WTC11 (cell line): ENCODE data around the gene PRELID1. TPM values are rescaled to one million over a fixed set of nuclear protein-coding genes. Genes with fewer than 3 reads are reported as not detected.

Experiments used
- ATAC-seq: fragments of 200-7000 bp; cut with Tn5 transposase; 2 replicates; pipeline ENCODE4 v1.10.0; 2021; ENCODE audit warnings: mild to moderate bottlenecking, moderate library complexity
- CTCF ChIA-PET: fragments of 300-600 bp; sonication (Branson Sonifier 250); formaldehyde crosslinking; loops from one replicate; lab custom pipeline; 2021; ENCODE audit warnings: antibody characterized with exemption; lab: Charles Lee
- POLR2A ChIA-PET: fragments of 350-600 bp; sonication (Branson Sonifier 250); formaldehyde crosslinking; loops from one replicate; lab custom pipeline; 2021; ENCODE audit warnings: antibody characterized with exemption; lab: Charles Lee
- DNase-seq: peaks from one replicate; pipeline ENCODE4 v3.0.0; 2021; ENCODE audit warnings: low spot score
- H3K27ac Mint-ChIP-seq: 2 replicates; pipeline ENCODE4 v1.8.0; 2021; ENCODE audit warnings: mixed read lengths
- H3K27me3 Mint-ChIP-seq: 2 replicates; pipeline ENCODE4 v1.8.0; 2021; ENCODE audit warnings: low read depth, mild to moderate bottlenecking, moderate library complexity, mixed read lengths
- H3K36me3 Mint-ChIP-seq: 2 replicates; pipeline ENCODE4 v1.8.0; 2021; ENCODE audit warnings: mixed read lengths
- H3K4me1 Mint-ChIP-seq: 2 replicates; pipeline ENCODE4 v1.8.0; 2022; ENCODE audit warnings: mixed read lengths
- H3K4me3 Mint-ChIP-seq: 2 replicates; pipeline ENCODE4 v1.8.0; 2021; ENCODE audit warnings: mild to moderate bottlenecking, moderate library complexity, mixed read lengths
- H3K9me3 Mint-ChIP-seq: 2 replicates; pipeline ENCODE4 v1.8.0; 2021; ENCODE audit warnings: mixed read lengths
- ATF2 ChIP-seq: sonication (generic); formaldehyde crosslinking; IDR thresholded peaks from 2 replicates; pipeline ENCODE4 v1.8.1; 2022; ENCODE audit warnings: low read depth, missing genetic modification reagents, borderline replicate concordance
- ATF6 ChIP-seq: sonication (generic); formaldehyde crosslinking; IDR thresholded peaks from 2 replicates; pipeline ENCODE4 v1.8.1; 2023; ENCODE audit warnings: mild to moderate bottlenecking, missing genetic modification reagents
- CBFB ChIP-seq: sonication (generic); formaldehyde crosslinking; IDR thresholded peaks from 2 replicates; pipeline ENCODE4 v1.8.1; 2022; ENCODE audit warnings: mild to moderate bottlenecking, low read depth, missing genetic modification reagents
- CREB1 ChIP-seq: sonication (generic); formaldehyde crosslinking; IDR thresholded peaks from 2 replicates; pipeline ENCODE4 v1.8.0; 2023; ENCODE audit warnings: mild to moderate bottlenecking, missing genetic modification reagents
- ELF4 ChIP-seq: sonication (generic); formaldehyde crosslinking; IDR thresholded peaks from 2 replicates; pipeline ENCODE4 v1.8.1; 2022; ENCODE audit warnings: low read depth, mild to moderate bottlenecking, moderate library complexity, missing genetic modification reagents
- FOXJ3 ChIP-seq: sonication (generic); formaldehyde crosslinking; IDR thresholded peaks from 2 replicates; pipeline ENCODE4 v1.9.0; 2021; ENCODE audit warnings: missing genetic modification reagents, mild to moderate bottlenecking, borderline replicate concordance
- FOXP4 ChIP-seq: sonication (generic); formaldehyde crosslinking; IDR thresholded peaks from 2 replicates; pipeline ENCODE4 v1.8.0; 2022; ENCODE audit warnings: mild to moderate bottlenecking, missing genetic modification reagents
- GTF2I ChIP-seq: fragments of 250-450 bp; sonication (Bioruptor Pico); conservative IDR thresholded peaks from 2 replicates; pipeline ENCODE4 v1.4.0; 2021; ENCODE audit warnings: mild to moderate bottlenecking
- HMGA2 ChIP-seq: fragments of 250-450 bp; sonication (Bioruptor Pico); IDR thresholded peaks from 2 replicates; pipeline ENCODE4 v1.4.0; 2021; ENCODE audit warnings: mild to moderate bottlenecking, moderate library complexity
- HMGXB4 ChIP-seq: sonication (generic); formaldehyde crosslinking; IDR thresholded peaks from 2 replicates; pipeline ENCODE4 v1.8.1; 2023; ENCODE audit warnings: mild to moderate bottlenecking, moderate library complexity, missing genetic modification reagents
- MYBL2 ChIP-seq: sonication (generic); formaldehyde crosslinking; IDR thresholded peaks from 2 replicates; pipeline ENCODE4 v1.8.1; 2023; ENCODE audit warnings: mild to moderate bottlenecking, moderate library complexity, missing genetic modification reagents
- NFYB ChIP-seq: sonication (generic); formaldehyde crosslinking; conservative IDR thresholded peaks from 2 replicates; pipeline ENCODE4 v1.8.0; 2022; ENCODE audit warnings: low read depth, missing genetic modification reagents
- NR3C1 ChIP-seq: sonication (generic); formaldehyde crosslinking; conservative IDR thresholded peaks from 2 replicates; pipeline ENCODE4 v1.8.1; 2023; ENCODE audit warnings: low read depth, mild to moderate bottlenecking, missing genetic modification reagents
- PREB ChIP-seq: sonication (generic); formaldehyde crosslinking; IDR thresholded peaks from 2 replicates; pipeline ENCODE4 v1.8.1; 2022; ENCODE audit warnings: mild to moderate bottlenecking, missing genetic modification reagents, moderate library complexity, borderline replicate concordance
- RORB ChIP-seq: fragments of 250-450 bp; sonication (Bioruptor Pico); IDR thresholded peaks from 2 replicates; pipeline ENCODE4 v1.9.0; 2021; ENCODE audit warnings: mild to moderate bottlenecking
- TEAD1 ChIP-seq: sonication (generic); formaldehyde crosslinking; IDR thresholded peaks from 2 replicates; pipeline ENCODE4 v1.8.0; 2022; ENCODE audit warnings: mild to moderate bottlenecking, missing genetic modification reagents
- USF1 ChIP-seq: sonication (generic); formaldehyde crosslinking; IDR thresholded peaks from 2 replicates; pipeline ENCODE4 v1.8.0; 2022; ENCODE audit warnings: mild to moderate bottlenecking, missing genetic modification reagents
- USF2 ChIP-seq: sonication (generic); formaldehyde crosslinking; IDR thresholded peaks from 2 replicates; pipeline ENCODE4 v1.8.1; 2023; ENCODE audit warnings: mild to moderate bottlenecking, missing genetic modification reagents, moderate library complexity
- ZBTB43 ChIP-seq: sonication (generic); formaldehyde crosslinking; IDR thresholded peaks from 2 replicates; pipeline ENCODE4 v1.8.1; 2023; ENCODE audit warnings: mild to moderate bottlenecking, missing genetic modification reagents
- ZNF121 ChIP-seq: sonication (generic); formaldehyde crosslinking; IDR thresholded peaks from 2 replicates; pipeline ENCODE4 v1.8.0; 2023; ENCODE audit warnings: missing genetic modification reagents
- ZNF263 ChIP-seq: sonication (generic); formaldehyde crosslinking; IDR thresholded peaks from 2 replicates; pipeline ENCODE4 v1.8.1; 2022; ENCODE audit warnings: low read depth, mild to moderate bottlenecking, moderate library complexity, missing genetic modification reagents
- ZNF317 ChIP-seq: sonication (generic); formaldehyde crosslinking; IDR thresholded peaks from 2 replicates; pipeline ENCODE4 v1.8.1; 2023; ENCODE audit warnings: low read depth, mild to moderate bottlenecking, moderate library complexity, missing genetic modification reagents, borderline replicate concordance
- ZNF512 ChIP-seq: sonication (generic); formaldehyde crosslinking; IDR thresholded peaks from 2 replicates; pipeline ENCODE4 v1.8.1; 2022; ENCODE audit warnings: missing genetic modification reagents, borderline replicate concordance
- ZNF671 ChIP-seq: fragments of 250-450 bp; sonication (Bioruptor Pico); IDR thresholded peaks from 2 replicates; pipeline ENCODE4 v1.8.0; 2021; ENCODE audit warnings: mild to moderate bottlenecking
- total RNA-seq: library from RNA; stranded (reverse); gene quantifications from 3 replicates; pipeline ENCODE4 v1.2.3, GENCODE V29; 2021

PRELID1 gene
- total RNA-seq, 1 experiment from 2014 or later = 273 TPM

- H3K4me1 Mint-ChIP-seq = peaks cover 2% of the 10 kb centered on the region
- CTCF ChIA-PET = no interaction called here
- TF ChIP-seq USF1 (CRISPR knock-in tag) = no peak
- no peak for TF ChIP-seq USF2 (CRISPR knock-in tag)
- no peak for TF ChIP-seq RORB (CRISPR knock-in tag)
- no peak for TF ChIP-seq CREB1
- no peak for TF ChIP-seq FOXJ3 (CRISPR knock-in tag)
- no peak for TF ChIP-seq ATF6 (CRISPR knock-in tag)
- TF ChIP-seq ELF4 (CRISPR knock-in tag) = no peak
- no peak for TF ChIP-seq FOXP4 (CRISPR knock-in tag)
- no peak for TF ChIP-seq ZNF121
- no peak for TF ChIP-seq GTF2I (CRISPR knock-in tag)
- TF ChIP-seq ZNF317 = no peak
- no peak for TF ChIP-seq ATF2 (CRISPR knock-in tag)
- no peak for TF ChIP-seq NR3C1 (CRISPR knock-in tag)
- no peak for TF ChIP-seq TEAD1
- no peak for TF ChIP-seq HMGXB4 (CRISPR knock-in tag)
- TF ChIP-seq, all 79 proteins: peak for 0
- H3K27me3 Mint-ChIP-seq = no peaks in the 10 kb centered on the region
- POLR2A ChIA-PET = no interaction called here
- peaks cover 88% of the 10 kb centered on the region for H3K36me3 Mint-ChIP-seq
- no peak for DNase-seq
- ATAC-seq = no peak
- H3K4me3 Mint-ChIP-seq = no peak overlapping the region
- H3K9me3 Mint-ChIP-seq = no peaks in the 10 kb centered on the region
- no peak overlapping the region for H3K27ac Mint-ChIP-seq
Measured at GRCh38 chr5:177264178-177264577, 39.4 kb upstream of the PRELID1 start.

- Mint-ChIP-seq H3K9me3 (no peaks in the 10 kb centered on the region), H3K27ac (no peak overlapping the region), H3K27me3 (no peaks in the 10 kb centered on the region), H3K36me3 (peaks cover 89% of the 10 kb centered on the region), H3K4me1 (peaks cover 11% of the 10 kb centered on the region), H3K4me3 (no peak overlapping the region)
- ATAC-seq (peak; percentile 49), DNase-seq (no peak)
- POLR2A ChIA-PET = no interaction called here
- CTCF ChIA-PET = no interaction called here
- no peak for TF ChIP-seq ZNF263
- no peak for TF ChIP-seq ZNF512 (CRISPR knock-in tag)
- no peak for TF ChIP-seq ZBTB43 (CRISPR knock-in tag)
- TF ChIP-seq ZNF671 (CRISPR knock-in tag) = no peak
- no peak for TF ChIP-seq MYBL2 (CRISPR knock-in tag)
- no peak for TF ChIP-seq CBFB
- TF ChIP-seq PREB (CRISPR knock-in tag) = no peak
- TF ChIP-seq NFYB (CRISPR knock-in tag) = no peak
- TF ChIP-seq HMGA2 (CRISPR knock-in tag) = no peak
Measured at GRCh38 chr5:177265395-177265794, 38.2 kb upstream of the PRELID1 start.
